CD14-positive monocyte (primary cell): ENCODE results near the gene INPP4A. TPM values are rescaled to one million over a fixed set of nuclear protein-coding genes. Genes with fewer than 3 reads are reported as not detected.
A peak's percentile ranks its signal among the peaks of the same experiment; 100 is the strongest.

Experiments
- DNase-seq, 3 donors: peaks; one replicate each; pipeline ENCODE4 v3.0.0-alpha.2; 2011 to 2022
- H2AFZ ChIP-seq: 2 replicates; pipeline ENCODE4 v1.6.0; 2012; ENCODE audit warnings: mild to moderate bottlenecking, low read depth, low read length, inconsistent platforms; ENCODE audit not compliant: insufficient read depth, poor library complexity, severe bottlenecking
- H3K27ac ChIP-seq, 2 donors: 1 replicate in 1 of 2; 2 replicates in 1 of 2; pipeline ENCODE4 v1.5.1; 2012 to 2013; ENCODE audit warnings: low read length in 2 of 2, control low read depth in 1 of 2, inconsistent platforms in 1 of 2, low read depth in 1 of 2, mild to moderate bottlenecking in 1 of 2
- H3K27me3 ChIP-seq, 2 donors: one replicate each; pipeline versions ENCODE4 v1.6.0 to v1.6.1; 2011 to 2013; ENCODE audit warnings: low read length in 2 of 2; ENCODE audit not compliant: control insufficient read depth in 2 of 2, insufficient read depth in 2 of 2
- H3K36me3 ChIP-seq, 2 donors: replicated peaks in 1 of 2; 1 replicate in 1 of 2; 2 replicates in 1 of 2; pipeline versions ENCODE4 v1.5.1 to v1.6.1; 2012 to 2013; ENCODE audit warnings: low read length in 2 of 2, control low read depth in 1 of 2, inconsistent platforms in 1 of 2, mild to moderate bottlenecking in 1 of 2; ENCODE audit not compliant: insufficient read depth in 2 of 2, control insufficient read depth in 1 of 2
- H3K4me1 ChIP-seq, 2 donors: 1 replicate in 1 of 2; 2 replicates in 1 of 2; pipeline versions ENCODE4 v1.5.1 to v1.6.1; 2012 to 2013; ENCODE audit warnings: low read length in 2 of 2, control low read depth in 1 of 2, inconsistent platforms in 1 of 2, mild to moderate bottlenecking in 1 of 2, moderate library complexity in 1 of 2; ENCODE audit not compliant: insufficient read depth in 2 of 2, control insufficient read depth in 1 of 2
- H3K4me2 ChIP-seq: replicated peaks from 2 replicates; pipeline ENCODE3; 2012; ENCODE audit warnings: low read length, moderate library complexity, mild to moderate bottlenecking; ENCODE audit not compliant: poor library complexity, severe bottlenecking; ENCODE audit errors: extremely low read depth
- H3K4me3 ChIP-seq, 3 experiments: fragments of 200-600 bp in 1 of 3; sonication (generic) in 1 of 3; replicated peaks in 1 of 3; 1 replicate in 2 of 3; 2 replicates in 1 of 3; pipeline ENCODE4 v1.5.1; 2011 to 2013; ENCODE audit warnings: low read length in 3 of 3, mild to moderate bottlenecking in 3 of 3, control low read depth in 2 of 3, low read depth in 2 of 3, inconsistent platforms in 1 of 3, moderate library complexity in 1 of 3
- H3K79me2 ChIP-seq: 2 replicates; pipeline ENCODE4 v1.6.0; 2012; ENCODE audit warnings: mild to moderate bottlenecking, control low read depth, inconsistent platforms, low read length, moderate library complexity; ENCODE audit not compliant: insufficient read depth
- H3K9ac ChIP-seq: 2 replicates; pipeline ENCODE4 v1.6.0; 2017; ENCODE audit warnings: low read length, mild to moderate bottlenecking; ENCODE audit not compliant: insufficient read depth, poor library complexity, severe bottlenecking
- H3K9me3 ChIP-seq, 2 donors: replicated peaks in 1 of 2; 1 replicate in 1 of 2; 2 replicates in 1 of 2; pipeline versions ENCODE4 v1.5.1 to v1.6.1; 2012 to 2013; ENCODE audit warnings: low read length in 2 of 2, control low read depth in 1 of 2; ENCODE audit not compliant: control insufficient read depth in 1 of 2, insufficient read depth in 1 of 2
- H4K20me1 ChIP-seq: 2 replicates; pipeline ENCODE4 v1.6.0; 2012; ENCODE audit warnings: mild to moderate bottlenecking, low read length, control low read depth, moderate library complexity; ENCODE audit not compliant: insufficient read depth
- H3K27ac Mint-ChIP-seq, 7 donors: one replicate each; pipeline ENCODE4 v1.8.0; 2020; ENCODE audit warnings: mild to moderate bottlenecking in 7 of 7, mixed read lengths in 7 of 7, moderate library complexity in 6 of 7, inconsistent platforms in 2 of 7
- H3K27me3 Mint-ChIP-seq, 3 donors: one replicate each; pipeline ENCODE4 v1.8.0; 2021 to 2022; ENCODE audit warnings: low read depth in 3 of 3, mild to moderate bottlenecking in 3 of 3, mixed read lengths in 3 of 3, moderate library complexity in 3 of 3, inconsistent platforms in 1 of 3
- H3K36me3 Mint-ChIP-seq, 2 donors: one replicate each; pipeline ENCODE4 v1.8.0; 2020; ENCODE audit warnings: mixed read lengths in 2 of 2, inconsistent platforms in 1 of 2, mild to moderate bottlenecking in 1 of 2
- H3K4me1 Mint-ChIP-seq: one replicate; pipeline ENCODE4 v1.8.0; 2020; ENCODE audit warnings: mild to moderate bottlenecking, mixed read lengths
- H3K4me3 Mint-ChIP-seq, 2 donors: one replicate each; pipeline ENCODE4 v1.8.0; 2020; ENCODE audit warnings: mild to moderate bottlenecking in 2 of 2, mixed read lengths in 2 of 2, moderate library complexity in 1 of 2
- H3K9me3 Mint-ChIP-seq, 7 donors: one replicate each; pipeline ENCODE4 v1.8.0; 2020 to 2022; ENCODE audit warnings: mixed read lengths in 7 of 7, mild to moderate bottlenecking in 6 of 7, moderate library complexity in 6 of 7, inconsistent platforms in 2 of 7
- CTCF ChIP-seq: fragments of 200-600 bp; IDR thresholded peaks from one replicate; pipeline ENCODE4 v1.8.0; 2022; ENCODE audit warnings: antibody characterized with exemption, mild to moderate bottlenecking
- WGBS: methylation state at CpG from one replicate; pipeline ENCODE4 v1.1.5; 2013; ENCODE audit warnings: missing lambda C conversion rate; ENCODE audit not compliant: insufficient coverage; 5-methylcytosine and 5-hydroxymethylcytosine counted together
- intact Hi-C, 2 donors: fragments of 100-400 bp; cut with micrococcal nuclease; formaldehyde crosslinking; loops; one replicate each; pipeline versions ENCODE4 v1.15.0 to v1.15.1; 2023
- polyA plus RNA-seq, 3 donors: library from polyadenylated mRNA; depleted of rRNA in 1 of 3; unstranded in 2 of 3; stranded (reverse) in 1 of 3; fragments of 300-500 nt in 2 of 3; fragments of >200 nt in 1 of 3; fragmentation: Illumina TruSeq in 2 of 3; gene quantifications; 1 replicate in 2 of 3; 2 replicates in 1 of 3; pipeline ENCODE4 v1.2.3, GENCODE V29; 2012 to 2021

INPP4A gene
- polyA plus RNA-seq, 3 donors = 13.7 to 52.4 (median 20.7) TPM

DNA sequence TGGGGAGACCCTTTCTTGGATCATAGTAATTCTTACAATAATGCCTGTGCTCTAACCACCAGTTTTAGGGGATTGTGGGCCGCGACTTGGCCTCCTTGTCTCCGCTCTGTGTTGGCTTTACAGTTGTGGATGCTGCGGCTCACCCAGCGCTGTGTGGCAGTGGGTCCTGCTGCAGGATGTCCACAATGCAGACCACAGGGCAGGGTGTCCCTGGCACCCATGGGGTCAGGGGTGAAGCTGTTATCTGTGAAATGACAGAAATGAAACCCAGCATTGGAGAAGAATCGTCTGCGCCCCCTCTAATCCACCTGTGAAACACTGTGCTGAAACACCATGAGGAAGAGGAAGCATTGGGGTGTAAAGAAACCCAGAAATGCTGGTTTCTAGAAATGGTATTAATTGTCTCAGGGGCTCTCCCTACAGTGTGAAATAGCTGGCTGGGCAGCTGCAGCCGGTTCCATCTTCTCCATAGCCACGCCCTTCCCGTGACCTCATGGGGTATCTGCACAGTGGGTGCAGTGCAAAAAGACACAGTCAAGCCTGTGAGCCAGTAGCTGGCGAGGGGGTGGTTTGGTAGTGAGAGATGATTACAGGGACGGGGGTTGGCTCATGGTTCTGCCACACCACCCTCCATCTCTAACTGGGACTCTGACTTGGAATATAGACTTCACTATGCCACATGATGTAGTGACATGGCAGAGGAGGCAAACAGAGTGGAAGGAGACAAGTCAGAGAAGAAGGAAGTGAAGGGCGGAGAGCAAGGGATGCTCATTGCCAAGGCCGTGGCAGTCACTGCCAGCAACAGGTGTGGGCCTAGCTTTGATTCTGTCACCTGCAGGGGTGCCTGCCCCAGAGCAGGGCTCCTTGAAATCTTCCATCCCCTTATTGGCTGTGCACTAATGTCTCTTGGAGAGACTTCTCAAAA is 16.2 kb downstream of the INPP4A start:
- WGBS = 49% methylated on average over 9 of the region's 14 CpGs
- Histone ChIP-seq H3K36me3 (peaks cover 2 to 18% of the 10 kb centered on the region in 2 donors), H3K4me3 (peak overlapping the region in 1 of 3 experiments; percentile 35), H3K9me3 (no peaks in the 10 kb centered on the region), H3K4me2 (peak overlapping the region; percentile 49), H4K20me1 (peaks cover 23% of the 10 kb centered on the region), H3K27ac (peak overlapping the region; percentile 84 to 87), H3K9ac (no peak overlapping the region), H3K4me1 (peaks cover 81 to 93% of the 10 kb centered on the region in 2 donors), H3K27me3 (no peaks in the 10 kb centered on the region), H3K79me2 (peaks cover 76% of the 10 kb centered on the region), H2AFZ (no peak overlapping the region)
- TF ChIP-seq CTCF = no peak
- H3K4me1 Mint-ChIP-seq = peaks cover 86% of the 10 kb centered on the region
- intact Hi-C loops = loop anchor here in 1 of 2 donors (5.0 kb wide), 1 partner anchor 46 kb away; no protein-coding TSS in a partner anchor
- peaks cover 38 to 43% of the 10 kb centered on the region in 2 donors for H3K36me3 Mint-ChIP-seq
- no peaks in the 10 kb centered on the region for H3K27me3 Mint-ChIP-seq
- H3K4me3 Mint-ChIP-seq = peak overlapping the region; percentile 51 to 78
- H3K27ac Mint-ChIP-seq = peak overlapping the region; percentile 91 to 98 (median 97)
- DNase-seq = peak; percentile 69 to 91 (median 80)
- peaks cover 0 to 8% (median 1%) of the 10 kb centered on the region in 7 donors for H3K9me3 Mint-ChIP-seq

DNA sequence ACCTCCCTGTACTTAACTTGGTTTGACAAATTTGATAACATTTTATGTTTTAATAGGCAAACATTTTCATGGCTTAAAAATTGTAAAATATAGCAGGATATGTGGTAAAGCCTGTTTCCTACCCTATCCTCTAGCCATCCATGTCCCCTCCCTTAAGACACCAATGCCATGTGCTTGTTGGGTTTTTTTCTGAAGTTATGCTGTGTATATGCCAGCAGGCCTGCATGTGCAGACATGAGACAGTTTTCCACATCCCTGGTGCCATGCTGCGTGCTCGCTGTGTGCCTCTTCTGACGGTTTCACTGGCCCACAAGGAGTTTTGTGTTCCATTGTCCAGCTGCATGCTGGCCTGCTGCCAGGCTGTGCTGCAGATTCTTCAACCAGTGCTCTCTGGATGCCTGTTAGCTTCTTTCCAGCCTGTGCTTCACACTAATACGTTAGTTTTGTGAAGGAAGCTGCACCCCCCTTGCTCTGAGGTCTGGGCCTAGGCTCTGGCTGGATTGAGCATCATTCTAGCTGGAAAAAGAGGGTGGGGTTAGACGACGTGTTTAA is 16.9 kb downstream of the INPP4A start:
- 57% methylated on average over 4 of the region's 6 CpGs for WGBS
- H3K4me3 ChIP-seq = peak overlapping the region in 1 of 3 experiments; percentile 27

More for the DNA sequence above, 16.9 kb downstream of the INPP4A start:
- Histone ChIP-seq H3K9me3 (no peaks in the 10 kb centered on the region), H4K20me1 (peaks cover 15% of the 10 kb centered on the region), H3K27me3 (no peaks in the 10 kb centered on the region), H3K79me2 (peaks cover 74% of the 10 kb centered on the region), H3K4me1 (peaks cover 81 to 93% of the 10 kb centered on the region in 2 donors), H3K36me3 (peaks cover 2 to 18% of the 10 kb centered on the region in 2 donors), H3K9ac (no peak overlapping the region), H3K4me2 (peak overlapping the region; percentile 49), H2AFZ (no peak overlapping the region), H3K27ac (peak overlapping the region; percentile 84 to 87)
- H3K9me3 Mint-ChIP-seq = peaks cover 0 to 8% (median 1%) of the 10 kb centered on the region in 7 donors
- intact Hi-C loops = loop anchor here in 1 of 2 donors (5.0 kb wide), 1 partner anchor 46 kb away; no protein-coding TSS in a partner anchor
- peaks cover 36 to 43% of the 10 kb centered on the region in 2 donors for H3K36me3 Mint-ChIP-seq
- peak overlapping the region in 1 of 2 donors; percentile 78 for H3K4me3 Mint-ChIP-seq
- TF ChIP-seq CTCF = no peak
- no peaks in the 10 kb centered on the region for H3K27me3 Mint-ChIP-seq
- peaks cover 87% of the 10 kb centered on the region for H3K4me1 Mint-ChIP-seq
- no peak for DNase-seq
- H3K27ac Mint-ChIP-seq = peak overlapping the region; percentile 91 to 98 (median 97)
